H1 (cell line): ENCODE results near the gene DNM1L. TPM values are rescaled to one million over a fixed set of nuclear protein-coding genes. Genes with fewer than 3 reads are reported as not detected.

Experiments
- ATF2 ChIP-seq: IDR thresholded peaks from 2 replicates; pipeline ENCODE4 v1.6.1; 2012; ENCODE audit warnings: low read length, inconsistent platforms
- BACH1 ChIP-seq: IDR thresholded peaks from 2 replicates; pipeline ENCODE4 v1.6.1; 2012; ENCODE audit warnings: low read length, improper control_type of control experiment
- BCL11A ChIP-seq, 2 experiments: IDR thresholded peaks; one replicate each; pipeline ENCODE4 v1.6.1; 2011; ENCODE audit warnings: low read depth in 2 of 2, low read length in 2 of 2, mild to moderate bottlenecking in 2 of 2
- BRCA1 ChIP-seq: IDR thresholded peaks from 2 replicates; pipeline ENCODE4 v1.6.1; 2012; ENCODE audit warnings: low read depth, low read length, improper control_type of control experiment
- CHD1 ChIP-seq: IDR thresholded peaks from 2 replicates; pipeline ENCODE4 v1.6.1; 2012; ENCODE audit warnings: low read depth, low read length, improper control_type of control experiment
- CTBP2 ChIP-seq: IDR thresholded peaks from 2 replicates; pipeline ENCODE4 v1.7.0; 2011; ENCODE audit warnings: borderline replicate concordance, mild to moderate bottlenecking, moderate library complexity, mixed read lengths, low read length; ENCODE audit not compliant: insufficient read depth, insufficient read length
- EP300 ChIP-seq, 2 experiments: IDR thresholded peaks; 1 replicate in 1 of 2; 2 replicates in 1 of 2; pipeline ENCODE4 v1.6.1; 2011 to 2012; ENCODE audit warnings: low read depth in 2 of 2, low read length in 2 of 2, mild to moderate bottlenecking in 2 of 2, borderline replicate concordance in 1 of 2, inconsistent platforms in 1 of 2, moderate library complexity in 1 of 2
- HDAC6 ChIP-seq: IDR thresholded peaks from one replicate; pipeline ENCODE4 v1.7.1; 2012; ENCODE audit warnings: low read depth, mild to moderate bottlenecking, inconsistent platforms, low read length, moderate library complexity
- JUND ChIP-seq: IDR thresholded peaks from 2 replicates; pipeline ENCODE4 v1.6.1; 2011; ENCODE audit warnings: mild to moderate bottlenecking, improper control_type of control experiment, low read length
- POLR2AphosphoS5 ChIP-seq: IDR thresholded peaks from 2 replicates; pipeline ENCODE4 v1.6.1; 2011; ENCODE audit warnings: low read depth, low read length
- RFX5 ChIP-seq: IDR thresholded peaks from 2 replicates; pipeline ENCODE4 v1.6.1; 2011; ENCODE audit warnings: low read depth, low read length, improper control_type of control experiment, borderline replicate concordance
- RNF2 ChIP-seq: fragments of 200-900, 300-1000 bp; sonication (generic); IDR thresholded peaks from 2 replicates; pipeline ENCODE4 v1.7.1; 2016; ENCODE audit warnings: borderline replicate concordance, low read depth, mild to moderate bottlenecking, antibody characterized with exemption, low read length; ENCODE audit not compliant: poor library complexity, severe bottlenecking; ENCODE audit errors: missing control alignments
- RXRA ChIP-seq: IDR thresholded peaks from 2 replicates; pipeline ENCODE4 v1.6.1; 2011; ENCODE audit warnings: low read depth, mild to moderate bottlenecking, low read length, moderate library complexity; ENCODE audit not compliant: insufficient read depth
- SP1 ChIP-seq: IDR thresholded peaks from 2 replicates; pipeline ENCODE4 v1.6.1; 2011; ENCODE audit warnings: low read depth, low read length
- TCF12 ChIP-seq: IDR thresholded peaks from 2 replicates; pipeline ENCODE4 v1.6.1; 2011; ENCODE audit warnings: low read depth, mild to moderate bottlenecking, low read length
- polyA plus RNA-seq, 7 experiments: library from polyadenylated mRNA; depleted of rRNA in 3 of 7; stranded (reverse) in 5 of 7; unstranded in 2 of 7; fragments of >200 nt in 5 of 7; fragments of 200-250 nt in 2 of 7; gene quantifications; 1 replicate in 5 of 7; 2 replicates in 1 of 7; 4 replicates in 1 of 7; pipeline versions ENCODE4 v1.2.1 to v1.2.3, GENCODE V29; 2011 to 2013; ENCODE audit warnings: missing spikeins in 2 of 7, mixed read lengths in 2 of 7
- total RNA-seq: library from RNA; stranded (reverse); fragmentation: NEBNext Ultra II Directional; extraction: Animal tissue kit (Norgen Biotek cat#: 25700); gene quantifications from 2 replicates; pipeline ENCODE4 v1.2.1, GENCODE V29; 2021

DNM1L gene
- total and polyA plus RNA-seq, 2 of the 8 experiments (the other 6 are each of a cell fraction or from before 2014, with no cell fraction given): 23.7 to 93.9 TPM

GRCh38 chr12:32679091-32679919, at the start of gene DNM1L (continued):
- TF ChIP-seq RNF2 (no peak), SP1 (no peak), JUND (no peak), ATF2 (no peak), CTBP2 (no peak), BRCA1 (no peak), CHD1 (no peak), RFX5 (no peak), BCL11A (IDR thresholded peaks at IDR 0.05; ENCODE audit: low read depth in 2 of 2, low read length in 2 of 2) (no peak), POLR2AphosphoS5 (peak; percentile 54), EP300 (IDR thresholded peaks at IDR 0.05; ENCODE audit: borderline replicate concordance in 1 of 2, low read depth in 2 of 2, low read length in 2 of 2) (no peak), RXRA (no peak), BACH1 (no peak), TCF12 (no peak), HDAC6 (no peak)
